ENCODE data around the gene PMM2. TPM values are rescaled to one million over a fixed set of nuclear protein-coding genes. Genes with fewer than 3 reads are reported as not detected.
"Not testable (repeated sequence)": the region's sequence is repeated elsewhere in the genome, so short reads cannot be mapped to it uniquely, and the experiment has no call there.

The PMM2 gene
- total RNA-seq, 2 donors from 2014 or later: 26.1 to 30.6 TPM

DNA sequence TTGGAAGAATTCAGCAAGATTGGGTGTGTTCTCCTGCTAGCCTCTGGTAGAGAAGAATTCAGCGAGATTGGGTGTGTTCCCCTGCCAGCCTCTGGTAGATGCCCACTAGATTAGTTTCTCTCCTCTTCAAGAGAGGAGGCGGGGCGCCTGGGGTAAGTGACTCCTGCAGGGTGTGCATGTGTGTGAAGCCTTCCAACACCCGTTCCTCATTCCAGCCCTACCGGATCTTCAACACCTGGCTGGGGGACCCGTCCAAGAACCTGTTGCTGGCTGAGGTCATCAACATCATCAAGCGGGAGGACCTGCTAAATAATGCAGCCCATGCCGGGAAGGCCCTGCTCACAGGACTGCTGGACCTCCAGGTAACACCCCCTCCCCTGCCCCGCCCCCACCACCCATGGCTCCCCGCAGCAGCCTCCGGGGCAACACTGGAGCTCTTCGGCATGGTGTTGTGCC, 21.5 kb upstream of the PMM2 start:
- no peak for DNase-seq (ENCODE audit: low spot score)
- intact Hi-C loops (cut with DNase I): no loop called here

DNA sequence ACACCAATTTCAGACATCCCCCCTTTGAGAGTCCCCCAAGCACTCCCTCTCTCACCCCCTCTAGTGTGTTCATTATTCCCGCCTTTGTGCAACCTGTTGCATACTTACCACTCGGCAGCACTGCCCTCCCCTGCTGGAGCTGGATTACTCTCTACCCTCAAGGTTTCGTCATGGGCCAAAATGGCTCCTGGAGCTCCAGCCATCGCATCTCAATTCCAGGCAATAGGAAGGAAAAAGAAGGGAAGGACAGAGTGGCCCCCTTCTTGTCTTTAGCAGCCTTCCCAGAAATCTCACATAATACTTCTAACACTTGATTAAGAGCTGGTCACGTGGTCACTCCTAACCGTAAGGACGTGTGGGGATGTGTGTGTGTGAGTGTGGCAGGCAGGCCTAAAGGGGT, 20.4 kb upstream of the PMM2 start:
- no peak for DNase-seq (ENCODE audit: low spot score)
- intact Hi-C loops (cut with DNase I): no loop called here

DNA sequence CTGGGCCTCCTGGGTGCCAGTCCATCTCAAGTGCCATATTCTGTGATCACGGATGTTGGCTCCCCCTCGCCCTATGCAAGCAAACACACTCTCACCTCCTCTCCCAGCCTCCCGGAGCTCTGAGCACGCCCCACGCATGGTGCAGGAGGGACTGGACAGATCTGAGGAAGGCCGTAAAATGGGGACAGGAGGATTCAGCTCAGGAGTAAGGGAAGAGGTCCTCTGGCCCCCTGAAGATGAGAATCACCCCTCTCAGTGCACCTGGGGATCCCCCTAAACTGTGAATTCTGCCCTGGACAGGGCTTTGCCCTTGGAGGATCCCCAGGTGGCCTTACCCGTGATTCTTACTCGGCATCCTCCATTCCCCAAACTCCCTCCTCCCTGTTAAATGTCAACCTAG, 15.8 kb upstream of the PMM2 start:
- intact Hi-C loops (cut with DNase I): no loop called here
- no peak for DNase-seq (ENCODE audit: low spot score)

DNA sequence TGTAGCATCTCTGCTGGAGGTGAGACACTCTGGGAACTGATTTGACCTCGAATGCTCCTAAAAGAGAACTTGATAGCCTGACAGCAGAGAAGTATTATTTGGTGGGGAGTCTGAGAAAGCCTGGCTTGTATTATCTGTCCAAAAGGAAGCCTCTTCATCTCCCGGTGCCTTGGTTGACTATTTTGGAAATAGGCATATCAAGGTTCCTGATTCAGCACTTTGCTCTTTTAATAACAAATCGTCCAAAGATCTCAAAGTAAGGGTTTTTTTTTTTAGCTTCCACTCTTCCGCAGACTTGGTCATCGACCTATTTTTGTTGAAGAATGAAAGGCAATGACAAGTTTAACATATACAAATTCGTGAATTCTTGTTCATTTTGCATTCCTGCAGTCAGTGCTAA, 15.0 kb upstream of the PMM2 start:
- DNase-seq (ENCODE audit: low spot score): no peak
- intact Hi-C loops (cut with DNase I): no loop called here

DNA sequence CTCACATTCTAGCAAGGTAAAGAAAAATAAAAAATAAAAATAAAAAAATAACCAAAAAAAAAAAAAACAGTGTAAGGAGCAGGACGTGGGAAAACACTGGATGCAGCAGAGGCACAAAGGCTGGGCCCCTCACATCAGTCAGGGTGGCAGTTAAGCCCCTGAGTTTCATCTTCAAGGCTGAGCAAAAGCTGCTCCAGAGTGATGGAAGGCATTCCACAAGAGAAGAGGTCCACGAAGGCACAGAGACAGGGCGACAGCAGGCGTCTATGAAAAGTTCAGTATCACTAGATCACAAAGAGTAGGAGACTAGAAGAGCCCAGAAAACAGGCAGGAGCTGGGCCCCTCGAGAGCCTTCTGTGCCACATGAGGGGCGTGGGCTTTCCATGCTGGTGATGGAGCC, 12.2 kb upstream of the PMM2 start:
- intact Hi-C loops (cut with DNase I): no loop called here
- no peak for DNase-seq (ENCODE audit: low spot score)

DNA sequence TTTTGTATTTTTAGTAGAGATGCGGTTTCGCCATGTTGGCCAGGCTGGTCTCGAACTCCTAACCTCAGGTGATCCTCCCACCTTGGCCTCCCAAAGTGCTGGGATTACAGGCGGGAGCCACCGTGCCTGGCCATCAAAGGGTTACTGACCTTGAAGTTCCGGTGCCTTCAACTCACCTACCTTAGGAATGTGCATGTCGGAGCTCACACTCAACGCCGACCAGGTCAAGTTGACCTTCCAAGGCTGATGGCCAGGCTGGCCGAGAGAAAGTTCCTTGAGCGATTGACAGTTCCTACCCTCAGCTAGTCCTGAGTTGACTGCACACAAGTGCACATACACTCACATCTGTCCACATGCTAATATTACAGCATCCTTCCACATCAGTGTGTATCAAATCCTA, 11.3 kb upstream of the PMM2 start:
- intact Hi-C loops (cut with DNase I); DNase-seq (ENCODE audit: low spot score): not testable (repeated sequence)

DNA sequence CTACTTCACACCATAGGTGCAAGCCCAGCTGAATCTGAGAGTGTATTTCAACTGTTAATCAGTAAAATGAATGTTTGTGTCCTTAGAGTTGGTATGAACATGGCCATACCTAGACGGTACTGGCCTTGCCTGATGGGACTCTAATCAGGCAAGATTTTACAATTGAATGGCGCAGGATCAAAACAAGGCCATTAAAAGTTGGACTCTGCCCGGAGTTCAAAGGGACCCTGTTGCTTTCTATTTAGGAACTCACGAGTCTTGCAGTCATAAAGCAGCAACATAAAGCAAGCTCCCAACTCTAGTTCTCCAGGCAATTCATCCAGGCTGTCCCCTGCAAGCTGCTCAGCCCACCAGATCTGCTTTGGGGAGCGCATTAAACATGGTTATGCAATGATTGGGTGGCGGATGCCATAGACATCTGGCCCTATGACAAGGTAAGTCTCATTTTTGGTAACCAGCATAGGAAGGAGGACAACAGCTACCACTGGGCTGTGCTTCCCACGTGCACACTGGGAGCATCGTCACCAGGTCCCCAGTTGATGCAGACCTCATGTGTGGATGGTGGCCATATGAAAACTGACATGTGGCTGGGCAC, 9.0 kb upstream of the PMM2 start:
- intact Hi-C loops (cut with DNase I): no loop called here
- no peak for DNase-seq (ENCODE audit: low spot score)

DNA sequence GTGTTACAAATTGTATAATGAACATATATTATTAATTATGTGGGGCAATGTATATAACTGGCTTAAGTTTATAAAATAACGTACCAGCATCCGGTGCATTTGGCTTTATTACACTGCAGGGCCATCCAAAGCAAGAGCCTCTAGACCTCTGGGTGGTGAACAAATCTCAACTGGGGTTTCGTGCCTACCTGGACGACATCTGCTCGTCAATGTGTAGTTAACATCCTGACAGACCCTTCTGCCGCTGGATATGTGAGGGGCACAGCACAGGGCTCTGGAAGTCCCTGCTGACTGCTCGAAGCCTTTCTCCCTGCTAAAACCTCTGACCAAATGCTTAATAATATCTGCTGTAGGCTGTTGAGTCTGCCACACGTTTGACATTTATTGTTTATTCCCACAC, 2.5 kb upstream of the PMM2 start:
- DNase-seq (ENCODE audit: low spot score): no peak
- intact Hi-C loops (cut with DNase I): no loop called here

DNA sequence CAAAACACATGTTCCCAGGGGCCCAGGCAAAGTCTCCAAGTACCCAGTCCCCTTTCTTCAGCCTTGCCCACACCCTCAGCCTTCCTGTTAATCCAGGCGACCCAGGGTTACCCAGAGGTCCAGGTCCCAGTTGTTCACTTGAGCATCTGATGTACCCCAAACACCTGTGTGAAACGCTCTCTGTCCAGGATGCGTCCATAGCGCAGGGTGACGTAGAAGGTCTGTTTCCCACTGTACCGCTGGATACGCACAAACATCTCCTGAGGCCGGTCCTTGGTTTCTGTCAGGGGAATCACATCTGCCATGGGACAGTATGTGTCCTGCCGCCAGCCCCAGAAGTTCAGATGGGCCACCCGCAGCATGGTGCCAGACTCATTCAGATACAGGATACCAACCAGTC, 1.8 kb upstream of the PMM2 start:
- intact Hi-C loops (cut with DNase I): no loop called here
- no peak for DNase-seq (ENCODE audit: low spot score)

DNA sequence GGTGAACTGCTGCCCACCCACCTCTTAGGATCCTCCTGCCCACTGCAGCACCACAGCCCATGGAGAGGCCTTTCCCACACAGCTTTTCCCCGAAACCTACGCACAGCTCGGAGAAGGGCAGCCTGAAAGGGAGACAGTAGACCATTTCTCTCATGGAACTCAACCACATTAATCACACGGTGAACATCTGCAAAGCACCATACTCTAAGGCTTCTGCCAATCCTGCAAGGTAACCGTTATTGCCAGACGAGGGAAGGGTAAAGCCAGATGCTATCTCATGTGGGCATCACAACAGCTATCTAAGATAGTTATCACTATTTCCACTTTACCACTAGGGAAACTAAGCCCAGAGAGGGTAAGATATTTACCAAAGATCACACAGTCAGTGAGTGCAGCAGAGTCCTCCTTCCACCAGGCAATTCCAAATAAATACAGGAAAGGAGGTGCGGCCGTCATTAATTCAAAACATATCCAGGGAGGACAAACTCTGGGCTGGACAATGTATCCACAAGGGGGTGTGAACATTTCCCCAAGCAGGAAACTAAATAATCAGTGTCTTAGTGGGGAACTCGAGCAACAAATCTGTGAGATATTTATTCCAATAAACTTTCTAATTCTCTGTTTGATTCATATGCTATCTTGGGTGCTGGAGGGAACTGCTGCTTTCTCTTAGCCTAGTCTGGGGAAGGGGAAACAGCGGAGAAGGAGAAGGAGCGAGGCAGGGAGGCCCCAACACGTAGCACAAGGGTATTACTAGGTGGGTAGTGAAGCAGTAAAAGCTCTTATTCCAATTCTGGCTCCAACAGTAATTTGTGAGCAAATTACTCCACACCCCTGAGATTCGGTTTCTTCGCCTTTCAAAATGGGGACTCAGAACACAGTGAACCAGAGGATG, 923 bp upstream of the PMM2 start:
- intact Hi-C loops (cut with DNase I): no loop called here
- DNase-seq (ENCODE audit: low spot score): no peak

DNA sequence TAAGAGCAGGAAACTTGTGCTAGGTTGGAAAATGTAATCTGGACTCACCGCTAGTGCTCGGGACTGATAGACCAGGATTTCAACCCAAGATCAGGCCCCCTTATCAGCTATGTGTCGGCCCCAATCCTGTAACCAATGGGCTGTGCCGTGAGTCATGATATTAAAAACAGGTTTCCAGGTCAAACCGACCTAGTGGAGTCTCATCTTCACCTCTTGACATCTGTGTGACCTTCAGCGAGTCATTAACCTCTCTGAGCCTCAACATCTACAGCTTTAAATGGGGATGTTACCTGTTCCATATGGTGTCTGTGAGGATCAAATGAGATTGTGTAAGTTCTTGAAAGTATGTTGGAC, 512 bp downstream of the PMM2 start:
- intact Hi-C loops (cut with DNase I): no loop called here
- DNase-seq (ENCODE audit: low spot score): no peak

DNA sequence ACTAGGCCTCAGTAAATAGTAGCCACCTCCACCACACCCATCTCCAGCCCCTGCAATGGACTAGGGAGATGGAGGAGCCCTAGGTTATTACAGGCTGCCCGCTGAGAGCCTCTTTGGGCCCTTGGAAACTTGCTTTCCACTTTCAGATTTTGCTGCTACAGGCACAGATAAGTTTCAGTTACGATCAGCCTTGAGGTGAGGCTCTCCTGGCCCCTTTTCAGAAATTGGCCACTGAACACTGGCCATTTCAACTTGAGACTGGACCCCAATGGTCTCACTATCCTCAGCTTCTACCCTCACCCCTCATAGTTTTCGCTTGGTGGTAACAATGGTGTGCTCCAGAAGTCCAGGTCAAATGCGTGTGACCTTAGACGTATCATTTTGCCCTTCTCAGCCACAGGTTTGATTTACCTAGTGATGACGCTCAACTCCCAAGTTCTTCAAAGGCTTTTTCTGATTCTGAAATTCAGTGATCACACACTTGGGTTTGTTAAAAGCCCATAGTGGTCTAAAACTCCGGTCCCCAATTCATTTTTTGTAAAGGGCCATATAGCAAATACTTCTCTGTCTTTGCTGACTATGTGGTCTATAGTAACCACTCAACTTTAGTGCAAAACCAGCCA, 1.0 kb downstream of the PMM2 start:
- no peak for DNase-seq (ENCODE audit: low spot score)
- intact Hi-C loops (cut with DNase I): no loop called here

DNA sequence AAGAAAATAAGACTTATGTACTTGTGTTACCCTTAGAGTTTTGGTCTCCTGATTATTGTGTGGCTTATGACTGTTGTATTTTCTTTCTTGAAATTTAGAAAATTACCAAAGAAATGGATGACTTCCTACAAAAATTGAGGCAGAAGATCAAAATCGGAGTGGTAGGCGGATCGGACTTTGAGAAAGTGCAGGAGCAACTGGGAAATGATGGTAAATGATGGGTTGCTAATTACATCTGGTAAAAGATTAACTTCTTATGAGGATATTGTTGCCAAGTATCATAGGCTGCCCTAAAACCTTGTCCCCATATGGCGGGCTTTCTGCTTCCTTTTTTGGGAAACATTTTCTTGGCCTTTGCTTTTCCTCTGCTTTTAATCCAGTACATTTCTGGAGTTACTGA, 4.1 kb downstream of the PMM2 start:
- DNase-seq (ENCODE audit: low spot score): no peak
- intact Hi-C loops (cut with DNase I): loop anchor here in 1 of 2 donors (10.0 kb wide), 1 partner anchor 63 kb away; the partner anchor contains the start of gene CARHSP1

DNA sequence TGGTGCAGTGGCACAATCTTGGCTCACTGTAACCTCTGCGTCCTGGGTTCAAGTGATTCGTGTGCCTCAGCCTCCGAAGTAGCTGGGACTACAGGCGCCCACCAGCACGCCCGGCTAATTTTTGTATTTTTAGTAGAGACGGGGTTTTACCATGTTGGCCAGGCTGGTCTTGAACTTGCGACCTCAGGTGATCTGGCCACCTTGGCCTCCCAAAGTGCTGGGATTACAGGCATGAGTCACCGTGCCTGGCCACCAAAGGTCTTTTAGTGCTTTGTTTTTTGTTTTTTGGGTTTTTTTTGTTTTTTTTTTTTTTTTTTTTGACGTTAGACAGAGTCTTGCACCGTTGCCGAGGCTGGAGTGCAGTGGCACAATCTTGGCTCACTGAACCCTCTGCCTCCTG, 6.1 kb downstream of the PMM2 start:
- intact Hi-C loops (cut with DNase I): loop anchor here in 1 of 2 donors (10.0 kb wide), 1 partner anchor 61 kb away; the partner anchor contains the start of gene CARHSP1
- not testable (repeated sequence) for DNase-seq (ENCODE audit: low spot score)

DNA sequence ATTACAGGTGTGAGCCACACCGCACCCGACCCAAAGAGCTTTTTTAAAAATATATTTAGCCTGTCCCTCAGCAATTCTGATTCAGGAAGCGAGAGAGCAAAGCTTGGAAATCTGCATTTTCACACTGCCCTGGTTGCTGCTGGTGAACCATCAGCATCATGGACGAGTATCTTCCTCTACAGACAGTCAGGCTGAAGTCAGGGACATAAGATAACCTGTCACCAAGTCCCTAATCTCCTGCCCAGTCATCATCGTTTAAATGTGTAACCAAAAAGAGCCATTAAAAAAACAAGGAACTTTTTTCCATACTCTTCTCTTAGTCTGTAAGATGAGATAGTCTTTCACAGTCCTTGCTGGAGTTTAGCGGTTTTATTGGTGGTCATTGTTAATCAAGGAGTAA, 6.7 kb downstream of the PMM2 start:
- intact Hi-C loops (cut with DNase I): loop anchor here in 1 of 2 donors (10.0 kb wide), 1 partner anchor 60 kb away; the partner anchor contains the start of gene CARHSP1
- DNase-seq (ENCODE audit: low spot score): no peak

DNA sequence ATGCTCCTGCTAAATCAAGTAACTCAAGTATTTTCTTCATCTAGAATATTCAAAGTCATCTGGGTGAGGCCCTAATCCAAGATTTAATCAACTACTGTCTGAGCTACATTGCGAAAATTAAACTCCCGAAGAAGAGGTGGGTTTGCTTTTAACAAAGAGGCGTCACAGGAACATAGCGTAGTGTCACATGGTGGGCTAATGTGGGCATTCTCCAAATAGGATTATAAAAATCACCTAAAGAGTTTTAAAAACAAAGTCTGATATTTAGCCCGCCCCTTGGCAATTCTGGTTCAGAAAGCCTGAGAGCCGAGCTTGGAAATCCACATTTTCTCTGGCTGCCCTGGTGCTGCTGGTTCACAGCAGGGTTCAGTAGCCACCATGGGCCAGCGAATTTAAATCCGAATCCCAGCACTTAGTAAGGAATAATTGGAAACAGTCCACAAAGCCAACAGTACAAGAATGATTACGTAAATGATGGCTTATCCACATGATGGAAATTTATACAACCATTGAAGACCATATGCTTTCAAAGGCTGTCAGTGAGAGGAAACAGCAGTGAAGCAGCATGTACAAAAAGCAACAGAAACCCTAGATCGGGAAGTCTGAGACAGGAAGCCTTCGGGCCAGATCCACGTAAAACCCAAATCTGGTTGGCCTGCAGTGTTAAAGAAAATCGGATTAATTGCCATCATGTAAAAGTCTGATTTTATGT, 8.8 kb downstream of the PMM2 start:
- no peak for DNase-seq (ENCODE audit: low spot score)
- intact Hi-C loops (cut with DNase I): loop anchor here in 1 of 2 donors (10.0 kb wide), 1 partner anchor 58 kb away; the partner anchor contains the start of gene CARHSP1

DNA sequence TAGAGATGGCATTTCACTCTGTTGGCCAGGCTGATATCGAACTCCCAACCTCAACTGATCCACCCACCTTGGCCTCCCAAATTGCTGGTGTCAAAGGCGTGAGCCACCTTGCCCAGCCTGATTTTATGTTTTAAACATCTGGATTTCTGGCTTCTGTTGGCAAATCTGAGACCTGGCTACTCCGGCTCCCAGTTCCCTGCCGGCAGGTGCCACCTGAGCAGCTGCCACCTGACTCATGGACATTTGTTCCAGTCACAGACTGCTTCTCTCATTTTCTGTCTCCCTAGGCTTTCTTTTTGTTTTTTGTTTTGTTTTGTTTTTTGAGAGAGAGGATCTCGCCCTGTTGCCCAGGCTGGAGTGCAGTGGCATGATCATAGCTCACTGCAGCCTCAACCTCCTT, 9.6 kb downstream of the PMM2 start:
- DNase-seq (ENCODE audit: low spot score): no peak
- intact Hi-C loops (cut with DNase I): loop anchor here in 1 of 2 donors (10.0 kb wide), 1 partner anchor 58 kb away; the partner anchor contains the start of gene CARHSP1

DNA sequence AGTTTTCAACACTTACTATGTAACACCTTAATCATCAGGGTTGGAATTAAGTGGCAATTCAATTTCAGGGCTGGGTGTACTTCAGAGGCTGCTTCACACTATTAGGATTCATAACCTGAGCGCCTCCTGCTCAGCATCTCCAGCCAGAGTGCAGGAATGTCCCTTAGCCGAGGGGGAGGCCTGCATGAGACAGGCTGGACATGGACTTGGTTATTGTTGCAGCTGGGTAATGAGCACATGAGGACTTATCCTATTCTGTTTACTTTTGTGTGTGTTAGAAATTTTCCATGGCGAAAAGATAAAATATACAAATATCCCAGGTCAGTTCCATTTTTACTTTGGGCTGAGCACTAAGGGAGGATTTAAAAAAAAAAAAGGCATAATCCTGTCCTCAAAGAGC, 10.4 kb downstream of the PMM2 start:
- no peak for DNase-seq (ENCODE audit: low spot score)
- intact Hi-C loops (cut with DNase I): loop anchor here in 1 of 2 donors (10.0 kb wide), 1 partner anchor 57 kb away; the partner anchor contains the start of gene CARHSP1

DNA sequence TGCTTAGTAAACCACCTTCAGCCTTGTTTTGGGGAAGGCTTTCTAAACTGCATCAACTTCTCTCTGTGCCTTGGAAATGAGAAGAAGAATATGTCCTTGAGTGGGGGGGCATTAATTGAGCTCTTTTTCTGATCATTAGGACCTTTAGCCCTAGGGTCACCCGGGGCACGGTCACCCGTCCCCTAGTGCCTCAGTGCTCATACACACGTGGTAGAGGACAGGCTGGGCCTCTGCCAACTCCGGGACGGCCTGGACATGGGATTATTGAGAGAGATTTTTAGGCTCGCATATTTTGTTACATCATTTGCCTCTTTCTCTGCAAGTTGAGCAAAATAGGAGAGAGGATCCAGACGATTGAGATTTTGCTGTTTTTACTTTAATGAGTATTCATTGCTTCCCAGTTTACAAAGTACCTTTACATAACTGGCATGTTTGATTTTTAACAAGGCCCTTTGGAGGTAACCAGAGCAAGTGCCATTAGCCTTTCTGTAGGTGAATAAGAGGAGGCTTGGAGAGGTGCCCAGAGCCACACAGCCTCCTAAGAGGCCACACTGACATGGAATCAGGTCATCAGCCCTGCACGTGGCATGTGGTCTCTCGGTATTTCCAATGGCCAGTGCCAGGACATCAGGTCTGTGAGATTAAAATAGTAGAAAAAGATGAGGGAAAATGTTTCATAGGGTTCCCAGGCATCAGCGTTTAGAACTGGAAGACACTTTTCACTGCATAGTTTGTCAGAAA, 11.1 kb downstream of the PMM2 start:
- DNase-seq (ENCODE audit: low spot score): no peak
- intact Hi-C loops (cut with DNase I): loop anchor here in 1 of 2 donors (10.0 kb wide), 1 partner anchor 56 kb away; the partner anchor contains the start of gene CARHSP1
